Iris pigment epithelial cell (primary cell): ENCODE results near the gene NUMB.

Source experiments
- DNase-seq: peaks from one replicate; pipeline ENCODE4 v3.0.0-alpha.2; 2011; ENCODE audit warnings: low read depth

NUMB gene

GRCh38 chr14:73289729-73290128 is 168.6 kb downstream of the NUMB start:
- DNase-seq: peak; percentile 51

- DNase-seq: no peak
Observed at GRCh38 chr14:73289308-73289707, 169.0 kb downstream of the NUMB start.

GRCh38 chr14:73287071-73287470 is 171.3 kb downstream of the NUMB start:
- no peak for DNase-seq

GRCh38 chr14:73286598-73286997 is 171.7 kb downstream of the NUMB start:
- DNase-seq: no peak

- no peak for DNase-seq
Observed at GRCh38 chr14:73285979-73286378, 172.4 kb downstream of the NUMB start.

GRCh38 chr14:73283608-73284379 is 174.6 kb downstream of the NUMB start:
- DNase-seq: no peak

GRCh38 chr14:73280903-73281302 is 177.4 kb downstream of the NUMB start:
- no peak for DNase-seq

- no peak for DNase-seq
Observed at GRCh38 chr14:73277376-73277775, 181.0 kb downstream of the NUMB start.

GRCh38 chr14:73276836-73277235 is 181.5 kb downstream of the NUMB start:
- DNase-seq: no peak

GRCh38 chr14:73273799-73274198 is 184.5 kb downstream of the NUMB start:
- no peak for DNase-seq

GRCh38 chr14:73272393-73272792 is 186.0 kb downstream of the NUMB start:
- DNase-seq: no peak

- DNase-seq: peak; percentile 28
Observed at GRCh38 chr14:73269729-73270531, 188.4 kb downstream of the NUMB start.

- DNase-seq: no peak
Observed at GRCh38 chr14:73267474-73267873, 190.9 kb downstream of the NUMB start.

- no peak for DNase-seq
Observed at GRCh38 chr14:73266317-73266716, 192.0 kb downstream of the NUMB start.

- DNase-seq: no peak
Observed at GRCh38 chr14:73265721-73266046, 192.7 kb downstream of the NUMB start.

GRCh38 chr14:73264885-73265720 is 193.2 kb downstream of the NUMB start:
- no peak for DNase-seq

GRCh38 chr14:73264080-73264884 is 194.1 kb downstream of the NUMB start:
- DNase-seq: no peak

GRCh38 chr14:73263606-73264005 is 194.7 kb downstream of the NUMB start:
- no peak for DNase-seq

- no peak for DNase-seq
Observed at GRCh38 chr14:73262427-73263183, 195.7 kb downstream of the NUMB start.

- DNase-seq: no peak
Observed at GRCh38 chr14:73261520-73262426, 196.6 kb downstream of the NUMB start.
